ENCODE results near the gene EGFL6.
A peak's percentile ranks its signal among the peaks of the same experiment; 100 is the strongest.
"Not testable (repeated sequence)": the region's sequence is repeated elsewhere in the genome, so short reads cannot be mapped to it uniquely, and the experiment has no call there.

Gene EGFL6

GRCh38 chrX:13590914-13591313 lies 21.5 kb downstream of the EGFL6 start:
- no peak for DNase-seq (ENCODE audit: low spot score)

GRCh38 chrX:13597874-13598273 lies 28.5 kb downstream of the EGFL6 start:
- DNase-seq (ENCODE audit: low spot score) = no peak

GRCh38 chrX:13598877-13599276 lies 29.5 kb downstream of the EGFL6 start:
- peak; percentile 33 for DNase-seq (ENCODE audit: low spot score)

- DNase-seq (ENCODE audit: low spot score) = no peak
These were observed 30.1 kb downstream of the EGFL6 start for GRCh38 chrX:13599491-13599890.

- DNase-seq (ENCODE audit: low spot score) = no peak
These were observed 36.2 kb downstream of the EGFL6 start for GRCh38 chrX:13605611-13606010.

GRCh38 chrX:13607331-13607995 lies 38.1 kb downstream of the EGFL6 start:
- no peak for DNase-seq (ENCODE audit: low spot score)

- no peak for DNase-seq (ENCODE audit: low spot score)
These were observed 38.6 kb downstream of the EGFL6 start for GRCh38 chrX:13607996-13608365.

GRCh38 chrX:13614154-13614553 lies 44.8 kb downstream of the EGFL6 start:
- no peak for DNase-seq (ENCODE audit: low spot score)

- DNase-seq (ENCODE audit: low spot score) = no peak
These were observed 50.8 kb downstream of the EGFL6 start for GRCh38 chrX:13620207-13620606.

- no peak for DNase-seq (ENCODE audit: low spot score)
These were observed 53.1 kb downstream of the EGFL6 start for GRCh38 chrX:13622401-13622964.

- DNase-seq (ENCODE audit: low spot score) = no peak
These were observed 57.9 kb downstream of the EGFL6 start for GRCh38 chrX:13627306-13627705.

GRCh38 chrX:13637224-13637623 lies 67.8 kb downstream of the EGFL6 start:
- not testable (repeated sequence) for DNase-seq (ENCODE audit: low spot score)

- DNase-seq (ENCODE audit: low spot score) = no peak
These were observed 68.6 kb downstream of the EGFL6 start for GRCh38 chrX:13638021-13638420.

GRCh38 chrX:13638826-13639225 lies 69.4 kb downstream of the EGFL6 start:
- DNase-seq (ENCODE audit: low spot score) = no peak

- DNase-seq (ENCODE audit: low spot score) = not testable (repeated sequence)
These were observed 72.3 kb downstream of the EGFL6 start for GRCh38 chrX:13641684-13642083.

- no peak for DNase-seq (ENCODE audit: low spot score)
These were observed 76.2 kb downstream of the EGFL6 start for GRCh38 chrX:13645464-13646153.

- DNase-seq (ENCODE audit: low spot score) = peak; percentile 45
These were observed 76.8 kb downstream of the EGFL6 start for GRCh38 chrX:13646154-13646549.

GRCh38 chrX:13647709-13648212 lies 78.4 kb downstream of the EGFL6 start:
- peak; percentile 28 for DNase-seq (ENCODE audit: low spot score)

- DNase-seq (ENCODE audit: low spot score) = not testable (repeated sequence)
These were observed 78.9 kb downstream of the EGFL6 start for GRCh38 chrX:13648336-13648735.

- no peak for DNase-seq (ENCODE audit: low spot score)
These were observed 80.4 kb downstream of the EGFL6 start for GRCh38 chrX:13649838-13650237.

- DNase-seq (ENCODE audit: low spot score) = no peak
These were observed 80.9 kb downstream of the EGFL6 start for GRCh38 chrX:13650318-13650717.

GRCh38 chrX:13651150-13651549 lies 81.7 kb downstream of the EGFL6 start:
- DNase-seq (ENCODE audit: low spot score) = no peak

- peak; percentile 61 for DNase-seq (ENCODE audit: low spot score)
These were observed 82.9 kb downstream of the EGFL6 start for GRCh38 chrX:13652287-13652793.
